GM23338 (cell line): ENCODE data around the gene BCKDHA. TPM values are rescaled to one million over a fixed set of nuclear protein-coding genes. Genes with fewer than 3 reads are reported as not detected.

Experiments used
- ATAC-seq: fragments of 200-7000 bp; cut with Tn5 transposase; 3 replicates; pipeline ENCODE4 v1.9.1; 2020
- DNase-seq: peaks from one replicate; pipeline ENCODE4 v3.0.0-alpha.2; 2015; ENCODE audit warnings: low spot score
- H2AFZ ChIP-seq: fragments of 200-600 bp; sonication (generic); 2 replicates; pipeline ENCODE4 v1.8.0; 2016; ENCODE audit warnings: antibody characterized with exemption, mild to moderate bottlenecking, moderate library complexity
- H3F3A ChIP-seq: fragments of 200-600 bp; sonication (generic); replicated peaks from 2 replicates; pipeline ENCODE4 v1.8.0; 2017; ENCODE audit warnings: antibody characterized with exemption, mixed run types, low read depth
- H3K27ac ChIP-seq: fragments of 200-600 bp; sonication (generic); 2 replicates; pipeline ENCODE4 v1.6.1; 2016; ENCODE audit warnings: low read depth
- H3K27me3 ChIP-seq: fragments of 200-600 bp; sonication (generic); 2 replicates; pipeline ENCODE4 v1.8.0; 2016; ENCODE audit warnings: mild to moderate bottlenecking, mixed run types, moderate library complexity; ENCODE audit not compliant: insufficient read depth
- H3K36me3 ChIP-seq: fragments of 200-600 bp; sonication (generic); 2 replicates; pipeline ENCODE4 v1.8.0; 2016; ENCODE audit warnings: mild to moderate bottlenecking; ENCODE audit not compliant: insufficient read depth
- H3K4me1 ChIP-seq: fragments of 200-600 bp; sonication (generic); 2 replicates; pipeline ENCODE4 v1.8.0; 2016; ENCODE audit warnings: mild to moderate bottlenecking, moderate library complexity; ENCODE audit not compliant: insufficient read depth
- H3K4me2 ChIP-seq: fragments of 200-600 bp; sonication (generic); 2 replicates; pipeline ENCODE4 v1.7.1; 2017; ENCODE audit warnings: mixed run types
- H3K4me3 ChIP-seq: fragments of 200-600 bp; sonication (generic); 2 replicates; pipeline ENCODE4 v1.6.1; 2016; ENCODE audit warnings: mixed run types
- H3K79me2 ChIP-seq: fragments of 200-600 bp; sonication (generic); replicated peaks from 2 replicates; pipeline ENCODE4 v1.8.0; 2017; ENCODE audit warnings: mild to moderate bottlenecking; ENCODE audit not compliant: insufficient read depth
- H3K9me2 ChIP-seq: fragments of 200-600 bp; sonication (generic); 2 replicates; pipeline ENCODE4 v1.8.0; 2017; ENCODE audit not compliant: insufficient read depth
- H4K20me1 ChIP-seq: fragments of 200-600 bp; sonication (generic); replicated peaks from 2 replicates; pipeline ENCODE4 v1.8.0; 2017; ENCODE audit warnings: mild to moderate bottlenecking; ENCODE audit not compliant: insufficient read depth
- H3K27ac Mint-ChIP-seq: 2 replicates; pipeline ENCODE4 v1.8.0; 2020; ENCODE audit warnings: inconsistent platforms, mild to moderate bottlenecking, moderate library complexity, mixed read lengths
- H3K27me3 Mint-ChIP-seq: 3 replicates; pipeline ENCODE4 v1.8.0; 2022; ENCODE audit warnings: low read depth, mild to moderate bottlenecking, moderate library complexity, mixed read lengths, inconsistent platforms; ENCODE audit not compliant: insufficient read depth, poor library complexity
- H3K36me3 Mint-ChIP-seq: 3 replicates; pipeline ENCODE4 v1.8.0; 2021; ENCODE audit warnings: low read depth, mild to moderate bottlenecking, inconsistent platforms, moderate library complexity, mixed read lengths
- H3K4me1 Mint-ChIP-seq: 3 replicates; pipeline ENCODE4 v1.8.0; 2020; ENCODE audit warnings: mild to moderate bottlenecking, inconsistent platforms, mixed read lengths
- H3K4me3 Mint-ChIP-seq: 3 replicates; pipeline ENCODE4 v1.8.0; 2021; ENCODE audit warnings: moderate library complexity, mild to moderate bottlenecking, inconsistent platforms, mixed read lengths
- H3K9me3 Mint-ChIP-seq: 3 replicates; pipeline ENCODE4 v1.8.0; 2020; ENCODE audit warnings: moderate library complexity, mild to moderate bottlenecking, inconsistent platforms, mixed read lengths
- CREB1 ChIP-seq: fragments of 250-450 bp; sonication (Bioruptor Pico); IDR thresholded peaks from 2 replicates; pipeline ENCODE4 v1.5.0; 2020; ENCODE audit warnings: low read depth, mild to moderate bottlenecking, moderate library complexity
- EZH2 ChIP-seq: fragments of 200-600 bp; sonication (generic); IDR thresholded peaks from one replicate; pipeline ENCODE4 v1.8.0; 2017; ENCODE audit warnings: antibody characterized with exemption, mild to moderate bottlenecking, low read depth; ENCODE audit not compliant: unreplicated experiment
- EZH2phosphoT487 ChIP-seq: fragments of 200-600 bp; sonication (generic); IDR thresholded peaks from one replicate; pipeline ENCODE4 v1.8.1; 2018; ENCODE audit warnings: antibody characterized with exemption; ENCODE audit not compliant: unreplicated experiment
- JUNB ChIP-seq: IDR thresholded peaks from one replicate; pipeline ENCODE4 v1.6.1; 2016; ENCODE audit warnings: antibody characterized with exemption; ENCODE audit not compliant: unreplicated experiment
- NANOG ChIP-seq: IDR thresholded peaks from 2 replicates; pipeline ENCODE4 v1.6.1; 2016; ENCODE audit warnings: antibody characterized with exemption, borderline replicate concordance
- REST ChIP-seq: IDR thresholded peaks from one replicate; pipeline ENCODE4 v1.6.1; 2018; ENCODE audit warnings: antibody characterized with exemption; ENCODE audit not compliant: unreplicated experiment
- STAT1 ChIP-seq: IDR thresholded peaks from one replicate; pipeline ENCODE4 v1.6.1; 2016; ENCODE audit warnings: antibody characterized with exemption; ENCODE audit not compliant: unreplicated experiment
- ZNF114 ChIP-seq: fragments of 250-450 bp; sonication (Bioruptor Pico); IDR thresholded peaks from 2 replicates; pipeline ENCODE4 v1.5.0; 2020; ENCODE audit warnings: mild to moderate bottlenecking, moderate library complexity
- ZNF331 ChIP-seq: fragments of 250-450 bp; sonication (Bioruptor Pico); IDR thresholded peaks from 2 replicates; pipeline ENCODE4 v1.5.0; 2020; ENCODE audit warnings: low read depth, mild to moderate bottlenecking, moderate library complexity
- ZNF462 ChIP-seq: fragments of 250-450 bp; sonication (Bioruptor Pico); IDR thresholded peaks from 2 replicates; pipeline ENCODE4 v1.5.0; 2020; ENCODE audit warnings: mild to moderate bottlenecking, moderate library complexity
- polyA plus RNA-seq: library from polyadenylated mRNA; unstranded; fragments of >200 nt; fragmentation: Nextera tagmentation; extraction: Ambion mirVana; gene quantifications from 2 replicates; pipeline ENCODE4 v1.2.1, GENCODE V29; 2016
- total RNA-seq: library from RNA; depleted of rRNA; stranded (reverse); fragments of >200 nt; shearing (Covaris generic); gene quantifications from 2 replicates; pipeline ENCODE4 v1.2.3, GENCODE V29; 2014
- TF ChIP-seq, protein P1 (sequence below), 2 experiments: fragments of 200-600 bp in 1 of 2; sonication (generic) in 1 of 2; conservative IDR thresholded peaks; 2 replicates each; pipeline versions ENCODE4 v1.5.1 to v1.6.1; 2016 to 2017; ENCODE audit warnings: antibody characterized with exemption in 2 of 2, low read depth in 2 of 2, mild to moderate bottlenecking in 2 of 2, moderate library complexity in 1 of 2

Gene BCKDHA
- total and polyA plus RNA-seq, 2 experiments from 2014 or later: 15.0 to 42.4 TPM

DNA sequence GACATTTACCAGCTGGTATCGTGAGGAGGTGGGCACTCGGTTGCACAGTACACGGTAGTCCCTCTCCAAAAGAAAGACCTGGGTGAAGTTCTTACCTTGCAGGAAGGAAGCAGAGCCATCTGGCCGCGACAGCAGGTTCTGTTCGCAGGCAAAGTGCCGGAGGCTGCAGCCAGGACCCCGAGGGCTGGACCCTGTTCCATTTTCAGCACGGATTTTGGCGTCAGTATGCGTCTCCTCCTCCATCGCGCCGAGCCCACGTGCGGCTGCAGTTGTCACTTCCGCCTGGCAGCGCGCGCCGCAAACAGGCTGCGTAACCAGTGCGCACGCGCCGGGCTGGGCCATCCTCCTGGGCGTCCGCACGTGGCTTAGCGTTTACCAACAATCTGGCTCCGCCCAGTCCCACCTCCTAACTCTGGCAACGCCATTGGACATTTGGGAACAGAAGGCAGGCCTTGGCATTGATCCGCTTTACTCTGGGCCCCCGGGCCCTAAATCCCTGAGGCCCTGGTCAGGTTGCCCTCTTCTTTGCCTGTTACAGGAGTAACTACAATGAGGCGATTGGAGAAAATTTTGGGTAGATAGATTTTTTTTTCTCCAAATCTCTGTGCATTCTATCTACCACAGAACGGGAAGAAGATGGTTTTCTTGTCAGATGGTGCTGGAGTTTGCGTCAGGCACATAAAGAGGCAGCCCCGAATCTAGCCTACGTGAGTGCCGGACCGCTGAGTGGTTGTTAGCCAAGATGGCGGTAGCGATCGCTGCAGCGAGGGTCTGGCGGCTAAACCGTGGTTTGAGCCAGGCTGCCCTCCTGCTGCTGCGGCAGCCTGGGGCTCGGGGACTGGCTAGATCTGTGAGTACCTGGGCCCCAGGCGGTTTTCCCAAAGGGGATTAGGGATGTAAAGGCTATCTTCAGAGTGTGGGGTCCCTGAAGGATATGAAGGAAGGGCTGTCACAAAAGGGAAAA is at the start of gene BCKDHA, which contains the start of gene EXOSC5 (continued):
- peak; percentile 73 for TF ChIP-seq CREB1 (CRISPR knock-in tag)

- H2AFZ ChIP-seq: peak overlapping the region; percentile 66
- no peak for TF ChIP-seq NANOG
- TF ChIP-seq, protein P1, sequence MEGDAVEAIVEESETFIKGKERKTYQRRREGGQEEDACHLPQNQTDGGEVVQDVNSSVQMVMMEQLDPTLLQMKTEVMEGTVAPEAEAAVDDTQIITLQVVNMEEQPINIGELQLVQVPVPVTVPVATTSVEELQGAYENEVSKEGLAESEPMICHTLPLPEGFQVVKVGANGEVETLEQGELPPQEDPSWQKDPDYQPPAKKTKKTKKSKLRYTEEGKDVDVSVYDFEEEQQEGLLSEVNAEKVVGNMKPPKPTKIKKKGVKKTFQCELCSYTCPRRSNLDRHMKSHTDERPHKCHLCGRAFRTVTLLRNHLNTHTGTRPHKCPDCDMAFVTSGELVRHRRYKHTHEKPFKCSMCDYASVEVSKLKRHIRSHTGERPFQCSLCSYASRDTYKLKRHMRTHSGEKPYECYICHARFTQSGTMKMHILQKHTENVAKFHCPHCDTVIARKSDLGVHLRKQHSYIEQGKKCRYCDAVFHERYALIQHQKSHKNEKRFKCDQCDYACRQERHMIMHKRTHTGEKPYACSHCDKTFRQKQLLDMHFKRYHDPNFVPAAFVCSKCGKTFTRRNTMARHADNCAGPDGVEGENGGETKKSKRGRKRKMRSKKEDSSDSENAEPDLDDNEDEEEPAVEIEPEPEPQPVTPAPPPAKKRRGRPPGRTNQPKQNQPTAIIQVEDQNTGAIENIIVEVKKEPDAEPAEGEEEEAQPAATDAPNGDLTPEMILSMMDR (conservative IDR thresholded peaks at IDR 0.05; ENCODE audit: low read depth in 2 of 2): no peak
- no peak for TF ChIP-seq ZNF331
- TF ChIP-seq STAT1: no peak
- TF ChIP-seq REST: no peak
- no peak for TF ChIP-seq EZH2phosphoT487
- no peak for TF ChIP-seq EZH2
- TF ChIP-seq JUNB: no peak
- TF ChIP-seq ZNF114 (CRISPR knock-in tag): no peak
- no peak for TF ChIP-seq CREB1 (CRISPR knock-in tag)
- no peak for TF ChIP-seq ZNF462 (CRISPR knock-in tag)
These were observed 46.8 kb upstream of the BCKDHA start for GRCh38 chr19:41350735-41351338.

More at GRCh38 chr19:41350735-41351338, 46.8 kb upstream of the BCKDHA start:
- ATAC-seq (peak; percentile 3), DNase-seq (peak; percentile 26)
- H3K4me3 ChIP-seq: peak overlapping the region; percentile 91
- Mint-ChIP-seq H3K9me3 (no peaks in the 10 kb centered on the region), H3K4me3 (peak overlapping the region; percentile 70), H3K36me3 (peaks cover 2% of the 10 kb centered on the region; the same call in 2 of the 3 replicates), H3K27me3 (peaks cover 53% of the 10 kb centered on the region), H3K27ac (no peak overlapping the region), H3K4me1 (peaks cover 19% of the 10 kb centered on the region)
- H3K36me3 ChIP-seq: no peaks in the 10 kb centered on the region
- no peaks in the 10 kb centered on the region for H3K79me2 ChIP-seq
- peak overlapping the region; percentile 98 for H3K4me2 ChIP-seq
- peaks cover 12% of the 10 kb centered on the region; the same call in 1 of the 2 replicates for H3K4me1 ChIP-seq
- H3K27ac ChIP-seq: no peak overlapping the region
- H3K27me3 ChIP-seq: peaks cover 42% of the 10 kb centered on the region
- H3K9me2 ChIP-seq: no peaks in the 10 kb centered on the region
- H3F3A ChIP-seq: peaks cover 6% of the 10 kb centered on the region; the same call in 1 of the 2 replicates
- 0 out of 2 replicates have a peak, but pooled peaks cover 3% of the 10 kb centered on the region for H4K20me1 ChIP-seq
